ENCODE data around the gene PIGX.
"Not testable (repeated sequence)": the region's sequence is repeated elsewhere in the genome, so short reads cannot be mapped to it uniquely, and the experiment has no call there.

Gene PIGX

GRCh38 chr3:196706731-196707130, 5.4 kb upstream of the PIGX start:
- no peak for DNase-seq

- DNase-seq = no peak
Measured at GRCh38 chr3:196707566-196707965, 4.6 kb upstream of the PIGX start.

- no peak for DNase-seq
Measured at GRCh38 chr3:196708467-196708866, 3.7 kb upstream of the PIGX start.

- DNase-seq = peak; percentile 78
Measured at GRCh38 chr3:196712514-196713413, 587 bp downstream of the PIGX start.

- DNase-seq = not testable (repeated sequence)
Measured at GRCh38 chr3:196717162-196717561, 5.0 kb downstream of the PIGX start.

GRCh38 chr3:196721097-196721496, 8.9 kb downstream of the PIGX start:
- no peak for DNase-seq

- DNase-seq = peak; percentile 7
Measured at GRCh38 chr3:196726788-196727675, 14.9 kb downstream of the PIGX start.

- DNase-seq = no peak
Measured at GRCh38 chr3:196735751-196736150, 23.6 kb downstream of the PIGX start.

- DNase-seq = no peak
Measured at GRCh38 chr3:196736670-196737374, 24.6 kb downstream of the PIGX start.

GRCh38 chr3:196737655-196738054, 25.5 kb downstream of the PIGX start:
- no peak for DNase-seq

GRCh38 chr3:196739671-196740480, 27.7 kb downstream of the PIGX start, which contains the start of gene PAK2:
TSS of gene PAK2 (plus strand) at chr3:196739857. CDS start at chr3:196782647, 42,790 bp downstream.
- peak; percentile 96 for DNase-seq

- peak; percentile 41 for DNase-seq
Measured at GRCh38 chr3:196740481-196741248, 28.5 kb downstream of the PIGX start.

GRCh38 chr3:196741249-196741889, 29.2 kb downstream of the PIGX start:
- DNase-seq = peak; percentile 20

GRCh38 chr3:196743569-196743968, 31.4 kb downstream of the PIGX start:
- DNase-seq = not testable (repeated sequence)

GRCh38 chr3:196749125-196749524, 36.9 kb downstream of the PIGX start:
- peak; percentile 52 for DNase-seq

- no peak for DNase-seq
Measured at GRCh38 chr3:196753201-196753600, 41.0 kb downstream of the PIGX start.

- DNase-seq = no peak
Measured at GRCh38 chr3:196754091-196754981, 42.2 kb downstream of the PIGX start.

GRCh38 chr3:196756732-196757131, 44.6 kb downstream of the PIGX start:
- no peak for DNase-seq
